Neutrophil (primary cell): ENCODE results near the gene HFE.
A peak's percentile ranks its signal among the peaks of the same experiment; 100 is the strongest.

Source experiments
- H3K27ac ChIP-seq: fragments of 200-600 bp; sonication (generic); 2 replicates; pipeline ENCODE4 v1.5.1; 2016; ENCODE audit warnings: mild to moderate bottlenecking, moderate library complexity
- H3K27me3 ChIP-seq: fragments of 200-600 bp; sonication (generic); 2 replicates; pipeline ENCODE4 v1.6.0; 2016; ENCODE audit warnings: mild to moderate bottlenecking
- H3K36me3 ChIP-seq: fragments of 200-600 bp; sonication (generic); 2 replicates; pipeline ENCODE4 v1.5.1; 2017
- H3K4me1 ChIP-seq, 2 experiments: fragments of 200-600 bp in 1 of 2; sonication (generic) in 1 of 2; 1 replicate in 1 of 2; 2 replicates in 1 of 2; pipeline versions ENCODE4 v1.5.1 to v1.6.1; 2013 to 2016; ENCODE audit warnings: low read depth in 1 of 2, low read length in 1 of 2, mild to moderate bottlenecking in 1 of 2, moderate library complexity in 1 of 2; ENCODE audit not compliant: control insufficient read depth in 1 of 2, insufficient read depth in 1 of 2
- H3K4me3 ChIP-seq, 2 experiments: fragments of 200-600 bp in 1 of 2; sonication (generic) in 1 of 2; 1 replicate in 1 of 2; 2 replicates in 1 of 2; pipeline ENCODE4 v1.5.1; 2013 to 2016; ENCODE audit warnings: low read depth in 1 of 2, low read length in 1 of 2, mild to moderate bottlenecking in 1 of 2, moderate library complexity in 1 of 2
- H3K9me3 ChIP-seq: fragments of 200-600 bp; sonication (generic); 2 replicates; pipeline ENCODE4 v1.5.1; 2016
- TF ChIP-seq, protein P1 (sequence below): fragments of 200-600 bp; sonication (generic); IDR thresholded peaks from 2 replicates; pipeline ENCODE4 v1.5.1; 2016; ENCODE audit warnings: antibody characterized with exemption

HFE gene

DNA sequence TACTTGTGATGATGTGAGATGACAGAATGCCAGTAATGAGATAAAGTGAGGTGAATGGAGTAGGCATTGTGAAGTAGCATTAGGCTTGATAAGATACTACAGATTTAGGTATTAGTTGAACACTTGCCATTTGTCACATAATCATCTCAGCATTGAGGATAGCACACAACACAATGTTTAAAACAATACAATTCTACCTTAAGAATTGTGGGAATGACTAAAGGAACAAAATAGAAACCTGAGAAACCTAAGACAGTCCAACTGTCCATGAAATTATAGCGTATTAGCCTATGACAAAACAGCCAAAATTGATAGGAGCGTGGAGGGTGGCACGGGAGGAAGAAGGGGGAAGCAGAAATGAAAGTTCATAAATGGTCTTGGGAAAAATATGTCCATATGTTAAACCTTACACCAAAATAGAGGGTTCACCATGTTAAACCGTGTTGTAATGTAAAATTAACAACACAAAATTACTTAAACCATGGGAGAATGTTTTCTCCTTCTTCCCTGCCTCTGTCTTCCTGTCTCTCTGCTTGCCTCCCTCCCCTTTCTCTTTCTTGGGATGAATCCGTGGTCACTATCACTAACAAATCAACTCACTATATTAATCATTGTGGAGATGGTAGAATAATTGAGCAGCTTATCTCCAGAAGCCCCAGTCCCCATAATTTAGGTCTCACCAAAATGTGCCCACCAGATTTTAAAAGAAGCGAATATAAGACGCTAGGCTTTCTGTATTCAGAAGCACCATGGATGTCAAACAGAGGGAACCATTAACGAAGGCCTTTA lies 33.0 kb upstream of the HFE start:
- H3K36me3 ChIP-seq: no peaks in the 10 kb centered on the region
- H3K27ac ChIP-seq: peak overlapping the region; percentile 84
- TF ChIP-seq, protein P1, sequence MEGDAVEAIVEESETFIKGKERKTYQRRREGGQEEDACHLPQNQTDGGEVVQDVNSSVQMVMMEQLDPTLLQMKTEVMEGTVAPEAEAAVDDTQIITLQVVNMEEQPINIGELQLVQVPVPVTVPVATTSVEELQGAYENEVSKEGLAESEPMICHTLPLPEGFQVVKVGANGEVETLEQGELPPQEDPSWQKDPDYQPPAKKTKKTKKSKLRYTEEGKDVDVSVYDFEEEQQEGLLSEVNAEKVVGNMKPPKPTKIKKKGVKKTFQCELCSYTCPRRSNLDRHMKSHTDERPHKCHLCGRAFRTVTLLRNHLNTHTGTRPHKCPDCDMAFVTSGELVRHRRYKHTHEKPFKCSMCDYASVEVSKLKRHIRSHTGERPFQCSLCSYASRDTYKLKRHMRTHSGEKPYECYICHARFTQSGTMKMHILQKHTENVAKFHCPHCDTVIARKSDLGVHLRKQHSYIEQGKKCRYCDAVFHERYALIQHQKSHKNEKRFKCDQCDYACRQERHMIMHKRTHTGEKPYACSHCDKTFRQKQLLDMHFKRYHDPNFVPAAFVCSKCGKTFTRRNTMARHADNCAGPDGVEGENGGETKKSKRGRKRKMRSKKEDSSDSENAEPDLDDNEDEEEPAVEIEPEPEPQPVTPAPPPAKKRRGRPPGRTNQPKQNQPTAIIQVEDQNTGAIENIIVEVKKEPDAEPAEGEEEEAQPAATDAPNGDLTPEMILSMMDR: no peak
- H3K4me1 ChIP-seq: peaks cover 24 to 28% of the 10 kb centered on the region in 2 experiments
- peak overlapping the region; percentile 76 to 99 for H3K4me3 ChIP-seq
- H3K27me3 ChIP-seq: no peaks in the 10 kb centered on the region
- no peaks in the 10 kb centered on the region for H3K9me3 ChIP-seq

GRCh38 chr6:26054781-26055718 lies 32.2 kb upstream of the HFE start:
- H3K4me1 ChIP-seq: peaks cover 24 to 28% of the 10 kb centered on the region in 2 experiments
- no peaks in the 10 kb centered on the region for H3K36me3 ChIP-seq
- peak overlapping the region; percentile 76 to 99 for H3K4me3 ChIP-seq
- TF ChIP-seq, protein P1: no peak
- H3K9me3 ChIP-seq: no peaks in the 10 kb centered on the region
- H3K27ac ChIP-seq: peak overlapping the region; percentile 84
- no peaks in the 10 kb centered on the region for H3K27me3 ChIP-seq

DNA sequence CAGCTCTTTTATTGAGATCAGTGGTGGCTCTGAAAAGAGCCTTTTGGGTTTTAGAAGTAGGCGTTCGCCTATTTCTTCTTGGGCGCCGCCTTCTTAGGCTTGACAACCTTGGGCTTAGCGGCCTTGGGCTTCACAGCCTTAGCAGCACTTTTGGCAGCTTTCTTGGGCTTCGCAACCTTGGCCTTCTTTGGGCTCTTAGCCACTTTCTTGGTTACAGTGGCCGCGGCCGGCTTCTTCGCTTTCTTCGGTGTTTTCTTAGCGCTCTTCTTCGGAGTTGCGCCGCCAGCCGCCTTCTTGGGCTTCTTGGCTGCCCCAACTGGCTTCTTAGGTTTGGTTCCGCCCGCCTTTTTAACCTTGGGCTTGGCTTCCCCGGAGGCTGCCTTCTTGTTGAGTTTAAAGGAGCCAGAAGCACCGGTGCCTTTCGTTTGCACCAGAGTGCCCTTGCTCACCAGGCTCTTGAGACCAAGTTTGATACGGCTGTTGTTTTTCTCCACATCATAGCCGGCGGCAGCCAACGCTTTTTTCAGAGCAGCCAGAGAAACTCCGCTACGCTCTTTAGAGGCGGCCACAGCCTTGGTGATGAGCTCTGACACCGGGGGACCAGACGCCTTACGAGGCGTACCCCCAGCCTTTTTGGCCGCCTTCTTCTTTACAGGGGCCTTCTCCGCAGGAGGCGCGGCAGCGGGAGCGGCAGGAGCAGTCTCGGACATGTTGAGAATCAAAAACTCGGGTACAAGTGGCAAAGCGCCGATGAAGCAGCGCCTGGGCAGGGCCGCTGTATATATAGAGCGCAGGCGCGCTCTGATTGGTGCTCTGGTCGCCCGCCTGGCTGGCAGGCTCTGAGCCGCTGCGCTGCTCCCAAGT lies 31.3 kb upstream of the HFE start:
- Histone ChIP-seq H3K27ac (peak overlapping the region; percentile 84), H3K27me3 (no peaks in the 10 kb centered on the region), H3K4me1 (peaks cover 24 to 28% of the 10 kb centered on the region in 2 experiments), H3K9me3 (no peaks in the 10 kb centered on the region), H3K36me3 (no peaks in the 10 kb centered on the region), H3K4me3 (peak overlapping the region; percentile 76 to 99)
- TF ChIP-seq, protein P1: no peak

DNA sequence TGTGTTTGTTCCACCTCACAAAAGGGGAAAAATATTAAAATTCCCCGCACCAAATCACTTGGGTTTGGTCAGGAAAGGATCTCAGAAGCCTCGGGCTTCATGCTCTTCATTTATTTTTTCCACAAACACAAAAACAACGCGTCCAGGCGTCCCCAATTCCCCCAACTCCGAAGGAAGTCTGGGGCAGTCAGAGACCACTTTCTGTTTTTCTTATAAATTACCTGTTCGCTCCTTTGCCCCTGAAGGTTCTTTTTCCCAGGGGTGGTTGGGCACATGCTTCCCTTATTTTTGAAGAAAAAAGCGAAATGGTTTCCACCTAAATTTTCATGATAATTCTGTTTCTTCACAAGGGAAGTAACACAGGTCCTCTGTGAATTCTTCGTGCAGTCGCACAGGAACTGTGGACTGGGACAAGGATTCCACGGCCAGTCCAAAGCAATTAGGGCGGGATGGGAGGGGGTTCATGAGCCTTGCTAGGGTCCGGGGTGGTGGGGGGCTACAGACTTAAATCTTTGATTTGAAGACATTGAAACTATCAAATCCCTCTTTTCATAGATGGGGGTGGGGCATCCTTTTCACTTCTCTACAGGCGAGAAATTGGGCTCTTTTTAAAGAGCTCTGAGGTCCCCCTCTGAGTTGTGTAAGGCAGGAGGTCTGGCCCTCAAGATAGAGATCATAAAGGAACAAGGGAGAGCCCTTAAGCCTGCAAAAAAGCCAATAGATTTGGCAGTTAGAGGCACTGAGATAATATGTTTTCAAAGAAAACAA lies 30.5 kb upstream of the HFE start:
- Histone ChIP-seq H3K27ac (peak overlapping the region; percentile 84), H3K4me1 (peaks cover 24 to 28% of the 10 kb centered on the region in 2 experiments), H3K27me3 (peaks cover 3% of the 10 kb centered on the region), H3K4me3 (peak overlapping the region; percentile 76 to 99), H3K36me3 (no peaks in the 10 kb centered on the region), H3K9me3 (no peaks in the 10 kb centered on the region)
- TF ChIP-seq, protein P1: no peak
